Kidney (tissue), 14 donors: ENCODE results near the gene MIER1. TPM values are rescaled to one million over a fixed set of nuclear protein-coding genes. Genes with fewer than 3 reads are reported as not detected.

ENCODE experiments used
- DNase-seq, 5 donors: peaks; one replicate each; pipeline ENCODE4 v3.0.0-alpha.2; 2013 to 2020
- FAIRE-seq: peaks from 2 replicates; lab custom pipeline; 2012; peaks lifted over from hg19 to GRCh38; lab: Jason Lieb, UNC
- H3K27ac ChIP-seq, 2 donors: one replicate each; pipeline ENCODE4 v1.7.0; 2013; ENCODE audit warnings: low read depth in 2 of 2, low read length in 2 of 2, inconsistent platforms in 1 of 2
- H3K27me3 ChIP-seq: one replicate; pipeline ENCODE4 v1.7.1; 2013; ENCODE audit warnings: low read length, inconsistent platforms; ENCODE audit not compliant: control insufficient read depth, insufficient read depth
- H3K36me3 ChIP-seq, 3 donors: one replicate each; pipeline versions ENCODE4 v1.7.0 to v1.7.1; 2013; ENCODE audit warnings: low read length in 3 of 3, control low read depth in 1 of 3, inconsistent platforms in 1 of 3; ENCODE audit not compliant: insufficient read depth in 3 of 3, control insufficient read depth in 2 of 3
- H3K4me1 ChIP-seq, 3 donors: one replicate each; pipeline versions ENCODE4 v1.7.0 to v1.7.1; 2013; ENCODE audit warnings: low read length in 3 of 3, inconsistent platforms in 1 of 3, low read depth in 1 of 3; ENCODE audit not compliant: control insufficient read depth in 2 of 3, insufficient read depth in 2 of 3
- H3K4me3 ChIP-seq, 3 donors: one replicate each; pipeline versions ENCODE4 v1.7.0 to v1.8.1; 2013; ENCODE audit warnings: low read length in 3 of 3, control low read depth in 1 of 3, inconsistent platforms in 1 of 3
- H3K9ac ChIP-seq, 3 donors: one replicate each; pipeline versions ENCODE4 v1.7.0 to v1.7.1; 2013; ENCODE audit warnings: low read length in 3 of 3, control low read depth in 1 of 3, inconsistent platforms in 1 of 3
- H3K9me3 ChIP-seq, 3 donors: one replicate each; pipeline versions ENCODE4 v1.7.0 to v1.7.1; 2013; ENCODE audit warnings: low read length in 3 of 3, control low read depth in 1 of 3, inconsistent platforms in 1 of 3; ENCODE audit not compliant: control insufficient read depth in 2 of 3, insufficient read depth in 1 of 3
- intact Hi-C: fragments of 100-400 bp; cut with DNase I; formaldehyde crosslinking; loops from one replicate; pipeline ENCODE4 v1.11.1; 2022
- polyA plus RNA-seq: library from polyadenylated mRNA; stranded (reverse); fragments of 350-450 nt; fragmentation: Illumina TruSeq; extraction: RNeasy Lipid Tissue Mini Kit (QIAGEN cat#74804); gene quantifications from one replicate; pipeline ENCODE4 v1.2.3, GENCODE V29; 2014; ENCODE audit warnings: low read depth, low replicate concordance; ENCODE audit not compliant: insufficient read depth
- total RNA-seq: library from RNA; stranded (reverse); fragmentation: NEBNext Ultra II Directional; extraction: Animal tissue kit (Norgen Biotek cat#: 25700); gene quantifications from one replicate; pipeline ENCODE4 v1.2.1, GENCODE V29; 2021
- TF ChIP-seq, protein P1 (sequence below): IDR thresholded peaks from 3 replicates; pipeline ENCODE4 v1.5.1; 2012; ENCODE audit warnings: mild to moderate bottlenecking, moderate library complexity, borderline replicate concordance; ENCODE audit not compliant: insufficient read depth; ENCODE audit errors: extremely low read depth
- donor health status: control.
- donor health status: control.
- donor health status: control.
- donor health status: control.
- donor health status: control.
- donor health status: DM: yes; HTN: yes; CAD: no.
- donor health status: Normal renal cell carcinoma (clear cell type).

Gene MIER1
- total and polyA plus RNA-seq, 2 donors from 2014 or later = 9.4 to 47.6 TPM

DNA sequence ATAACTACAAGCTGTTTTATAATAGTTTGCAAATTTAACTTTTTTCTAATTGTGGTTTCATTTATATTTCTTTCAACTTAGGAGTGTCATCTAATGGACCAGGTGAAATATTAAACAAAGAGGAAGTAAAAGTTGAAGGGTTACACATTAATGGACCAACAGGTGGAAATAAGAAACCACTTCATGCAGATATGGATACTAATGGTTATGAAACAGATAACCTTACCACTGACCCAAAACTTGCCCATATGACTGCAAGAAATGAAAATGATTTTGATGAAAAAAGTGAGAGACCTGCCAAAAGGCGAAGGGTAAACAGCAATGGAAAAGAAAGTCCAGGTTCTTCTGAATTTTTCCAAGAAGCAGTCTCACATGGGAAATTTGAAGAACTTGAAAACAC lies 59.7 kb downstream of the MIER1 start:
- H3K9ac ChIP-seq = no peak overlapping the region
- TF ChIP-seq, protein P1, sequence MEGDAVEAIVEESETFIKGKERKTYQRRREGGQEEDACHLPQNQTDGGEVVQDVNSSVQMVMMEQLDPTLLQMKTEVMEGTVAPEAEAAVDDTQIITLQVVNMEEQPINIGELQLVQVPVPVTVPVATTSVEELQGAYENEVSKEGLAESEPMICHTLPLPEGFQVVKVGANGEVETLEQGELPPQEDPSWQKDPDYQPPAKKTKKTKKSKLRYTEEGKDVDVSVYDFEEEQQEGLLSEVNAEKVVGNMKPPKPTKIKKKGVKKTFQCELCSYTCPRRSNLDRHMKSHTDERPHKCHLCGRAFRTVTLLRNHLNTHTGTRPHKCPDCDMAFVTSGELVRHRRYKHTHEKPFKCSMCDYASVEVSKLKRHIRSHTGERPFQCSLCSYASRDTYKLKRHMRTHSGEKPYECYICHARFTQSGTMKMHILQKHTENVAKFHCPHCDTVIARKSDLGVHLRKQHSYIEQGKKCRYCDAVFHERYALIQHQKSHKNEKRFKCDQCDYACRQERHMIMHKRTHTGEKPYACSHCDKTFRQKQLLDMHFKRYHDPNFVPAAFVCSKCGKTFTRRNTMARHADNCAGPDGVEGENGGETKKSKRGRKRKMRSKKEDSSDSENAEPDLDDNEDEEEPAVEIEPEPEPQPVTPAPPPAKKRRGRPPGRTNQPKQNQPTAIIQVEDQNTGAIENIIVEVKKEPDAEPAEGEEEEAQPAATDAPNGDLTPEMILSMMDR = no peak
- peaks cover 5 to 6% (median 5%) of the 10 kb centered on the region in 3 donors for H3K36me3 ChIP-seq
- H3K4me1 ChIP-seq = peaks cover 0 to 6% (median 0%) of the 10 kb centered on the region in 3 donors
- DNase-seq (peak in 1 of 5 donors; percentile 22), FAIRE-seq (peak; percentile 52)
- H3K4me3 ChIP-seq = no peak overlapping the region
- H3K27ac ChIP-seq = peak overlapping the region in 1 of 2 donors; percentile 23
- no peaks in the 10 kb centered on the region for H3K27me3 ChIP-seq
- no peaks in the 10 kb centered on the region for H3K9me3 ChIP-seq
- intact Hi-C loops = no loop called here

DNA sequence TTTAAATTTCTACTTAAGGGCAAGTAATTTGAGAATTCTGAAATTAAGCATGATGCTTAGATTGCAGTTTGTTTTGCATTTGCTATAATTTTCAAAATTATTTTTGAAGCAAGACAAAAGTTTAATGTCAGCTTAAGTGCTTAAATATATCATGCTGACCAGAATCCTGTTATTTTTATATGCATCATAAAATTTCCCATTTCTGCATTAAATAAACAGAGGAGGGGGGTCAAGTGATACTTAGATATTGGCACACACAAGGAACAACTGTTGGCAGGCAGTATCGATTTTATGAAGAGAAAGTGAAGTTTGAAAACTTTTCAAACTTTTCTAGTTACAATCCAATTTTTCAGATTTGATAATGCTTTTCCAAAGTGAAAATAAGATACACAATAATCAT lies 61.0 kb downstream of the MIER1 start:
- DNase-seq (no peak), FAIRE-seq (no peak)
- no peak overlapping the region for H3K4me3 ChIP-seq
- TF ChIP-seq, protein P1 = no peak
- H3K27me3 ChIP-seq = no peaks in the 10 kb centered on the region
- intact Hi-C loops = no loop called here
- H3K9me3 ChIP-seq = no peaks in the 10 kb centered on the region
- H3K27ac ChIP-seq = no peak overlapping the region
- H3K36me3 ChIP-seq = peaks cover 5 to 6% (median 5%) of the 10 kb centered on the region in 3 donors
- peaks cover 0 to 6% (median 0%) of the 10 kb centered on the region in 3 donors for H3K4me1 ChIP-seq
- H3K9ac ChIP-seq = no peak overlapping the region

- Histone ChIP-seq H3K27ac (no peak overlapping the region), H3K36me3 (peaks cover 2 to 19% (median 4%) of the 10 kb centered on the region in 3 donors), H3K9me3 (no peaks in the 10 kb centered on the region), H3K9ac (no peak overlapping the region), H3K4me3 (no peak overlapping the region), H3K4me1 (no peaks in the 10 kb centered on the region), H3K27me3 (no peaks in the 10 kb centered on the region)
- TF ChIP-seq, protein P1 = no peak
- intact Hi-C loops = loop anchor here (10.0 kb wide), 1 partner anchor 142 kb away; the partner anchor contains the start of gene C1orf141
- no peak for FAIRE-seq
- no peak for DNase-seq
Observed at GRCh38 chr1:66993076-66993475, 68.3 kb downstream of the MIER1 start.
